Uterus (tissue), 4 donors: ENCODE data around the gene JCHAIN. TPM values are rescaled to one million over a fixed set of nuclear protein-coding genes. Genes with fewer than 3 reads are reported as not detected.

Experiments
- DNase-seq, 2 donors: peaks; one replicate each; pipeline ENCODE4 v3.0.0-alpha.2; 2019 to 2020
- H3K27ac ChIP-seq, 2 donors: fragments of 200-600 bp; sonication (generic); 1 replicate in 1 of 2; 2 replicates in 1 of 2; pipeline ENCODE4 v1.5.1; 2016 to 2018
- H3K27me3 ChIP-seq, 2 donors: fragments of 200-600 bp; sonication (generic); one replicate each; pipeline ENCODE4 v1.5.1; 2018 to 2019; ENCODE audit warnings: control low read depth in 1 of 2
- H3K36me3 ChIP-seq, 2 donors: fragments of 200-600 bp; sonication (generic); one replicate each; pipeline ENCODE4 v1.5.1; 2019; ENCODE audit warnings: control low read depth in 1 of 2
- H3K4me1 ChIP-seq, 2 donors: fragments of 200-600 bp; sonication (generic); one replicate each; pipeline ENCODE4 v1.5.1; 2018 to 2019; ENCODE audit warnings: control low read depth in 1 of 2
- H3K4me3 ChIP-seq, 2 donors: fragments of 200-600 bp; sonication (generic); 1 replicate in 1 of 2; 2 replicates in 1 of 2; pipeline ENCODE4 v1.5.1; 2018 to 2019; ENCODE audit warnings: mild to moderate bottlenecking in 1 of 2
- H3K9me3 ChIP-seq, 2 donors: fragments of 200-600 bp; sonication (generic); one replicate each; pipeline ENCODE4 v1.5.1; 2019; ENCODE audit warnings: control low read depth in 1 of 2
- CTCF ChIP-seq, 4 experiments: fragments of 200-600 bp in 2 of 4; fragments of 450-650 bp in 2 of 4; sonication (generic) in 2 of 4; IDR thresholded peaks; one replicate each; pipeline ENCODE4 v1.5.1; 2016 to 2019; ENCODE audit warnings: antibody characterized with exemption in 4 of 4, mild to moderate bottlenecking in 2 of 4, moderate library complexity in 1 of 4
- POLR2A ChIP-seq, 2 donors: fragments of 450-650 bp; IDR thresholded peaks; one replicate each; pipeline ENCODE4 v1.6.1; 2016; ENCODE audit warnings: antibody characterized with exemption in 2 of 2, mild to moderate bottlenecking in 1 of 2, moderate library complexity in 1 of 2
- intact Hi-C: fragments of 100-400 bp; cut with DNase I; formaldehyde crosslinking; loops from one replicate; pipeline ENCODE4 v1.15.1; 2023; ENCODE audit warnings: low total_unique reads
- total RNA-seq, 4 donors: library from RNA; depleted of rRNA in 3 of 4; stranded (reverse); fragments of >200 nt in 3 of 4; gene quantifications; one replicate each; pipeline versions ENCODE4 v1.1.0 to v1.2.4, GENCODE V29; 2014 to 2023
- donor health status: DM: yes; HTN: yes; CAD: no.

The JCHAIN gene
- total RNA-seq, 4 donors from 2014 or later, result 4.9 to 12.7 (median 6.2) TPM

DNA sequence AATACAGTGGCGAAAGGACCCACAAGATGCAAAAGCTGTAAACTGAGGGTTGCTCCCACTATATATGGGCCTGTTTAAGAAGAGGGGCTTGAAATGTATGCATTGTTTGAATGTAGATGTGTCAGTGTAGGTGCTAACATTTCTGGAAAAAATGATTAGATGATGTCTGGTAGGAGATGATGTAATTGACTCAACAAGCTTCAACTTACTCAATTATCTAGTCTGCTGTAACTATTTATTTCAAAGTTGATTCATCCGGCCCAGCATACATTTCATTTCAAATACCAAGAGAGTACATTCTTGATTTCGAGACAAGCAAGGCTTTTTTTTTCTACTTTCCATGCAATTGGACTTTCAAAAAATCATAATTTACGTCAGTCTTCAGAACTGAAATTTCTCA is 47.0 kb downstream of the JCHAIN start:
- Histone ChIP-seq H3K27ac (no peak overlapping the region), H3K9me3 (no peaks in the 10 kb centered on the region), H3K27me3 (no peaks in the 10 kb centered on the region), H3K4me1 (no peaks in the 10 kb centered on the region), H3K36me3 (no peaks in the 10 kb centered on the region), H3K4me3 (no peak overlapping the region)
- intact Hi-C loops, result no loop called here
- DNase-seq, result no peak
- TF ChIP-seq CTCF (IDR thresholded peaks at IDR 0.05), result no peak
- TF ChIP-seq POLR2A (IDR thresholded peaks at IDR 0.05), result no peak

GRCh38 chr4:70614184-70614555 is 52.1 kb downstream of the JCHAIN start:
- intact Hi-C loops, result no loop called here
- H3K36me3 ChIP-seq, result no peaks in the 10 kb centered on the region
- H3K9me3 ChIP-seq, result no peaks in the 10 kb centered on the region
- DNase-seq, result no peak
- no peak for TF ChIP-seq POLR2A (IDR thresholded peaks at IDR 0.05)
- no peak for TF ChIP-seq CTCF (IDR thresholded peaks at IDR 0.05)
- H3K27me3 ChIP-seq, result no peaks in the 10 kb centered on the region
- no peaks in the 10 kb centered on the region for H3K4me1 ChIP-seq
- no peak overlapping the region for H3K4me3 ChIP-seq
- no peak overlapping the region for H3K27ac ChIP-seq

- intact Hi-C loops, result no loop called here
- Histone ChIP-seq H3K9me3 (no peaks in the 10 kb centered on the region), H3K4me1 (no peaks in the 10 kb centered on the region), H3K4me3 (no peak overlapping the region), H3K36me3 (no peaks in the 10 kb centered on the region), H3K27me3 (no peaks in the 10 kb centered on the region), H3K27ac (no peak overlapping the region)
- TF ChIP-seq POLR2A (IDR thresholded peaks at IDR 0.05) (no peak), CTCF (IDR thresholded peaks at IDR 0.05) (no peak)
- no peak for DNase-seq
Measured at GRCh38 chr4:70613306-70614183, 52.8 kb downstream of the JCHAIN start.

DNA sequence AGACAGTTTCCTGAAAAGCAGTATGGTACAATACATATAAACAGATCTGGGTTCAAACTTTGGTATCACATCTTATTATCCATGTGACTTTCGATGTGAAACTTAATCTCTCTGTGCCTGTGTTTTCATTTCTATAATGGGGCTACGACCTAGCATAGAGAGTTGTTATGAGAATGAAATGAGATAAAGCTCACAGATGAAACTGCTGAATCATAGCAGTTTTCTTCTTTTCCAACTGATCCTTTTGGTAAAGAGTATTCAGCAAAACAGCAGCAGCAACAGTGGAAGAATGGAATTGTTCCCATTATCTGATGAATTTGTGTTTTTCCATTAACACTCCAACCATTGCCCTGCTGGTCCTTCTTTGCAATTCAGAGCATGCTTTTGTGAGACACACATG is 58.0 kb downstream of the JCHAIN start:
- Histone ChIP-seq H3K36me3 (no peaks in the 10 kb centered on the region), H3K27me3 (no peaks in the 10 kb centered on the region), H3K27ac (no peak overlapping the region), H3K4me3 (no peak overlapping the region), H3K9me3 (no peaks in the 10 kb centered on the region), H3K4me1 (no peaks in the 10 kb centered on the region)
- intact Hi-C loops, result no loop called here
- no peak for DNase-seq
- TF ChIP-seq POLR2A (IDR thresholded peaks at IDR 0.05) (no peak), CTCF (IDR thresholded peaks at IDR 0.05) (no peak)

DNA sequence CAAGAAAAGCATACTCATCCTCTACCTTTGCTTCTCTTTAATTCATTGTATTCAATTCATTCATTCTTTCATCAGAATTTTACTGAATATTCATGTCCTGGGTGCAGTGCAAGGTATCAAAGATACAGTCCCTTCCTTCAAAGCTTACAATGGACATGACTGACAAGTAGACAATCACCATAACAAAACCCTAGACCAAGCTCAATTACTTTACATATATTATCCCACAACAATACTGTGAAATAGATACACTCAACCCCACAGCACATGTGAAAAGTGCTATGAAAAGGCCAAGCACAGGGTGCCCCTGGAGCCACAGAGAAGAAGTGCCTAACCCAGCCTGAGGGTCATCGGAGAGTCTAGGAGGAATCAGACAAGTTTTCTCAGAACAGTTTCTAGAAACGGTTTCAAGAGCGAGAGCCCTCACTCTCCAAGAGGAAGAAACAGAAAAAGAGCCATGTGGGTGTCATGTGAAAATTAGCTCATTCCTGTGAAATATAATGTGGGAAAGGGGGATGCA is 58.9 kb downstream of the JCHAIN start:
- Histone ChIP-seq H3K27ac (no peak overlapping the region), H3K27me3 (no peaks in the 10 kb centered on the region), H3K9me3 (no peaks in the 10 kb centered on the region), H3K36me3 (no peaks in the 10 kb centered on the region), H3K4me1 (no peaks in the 10 kb centered on the region), H3K4me3 (no peak overlapping the region)
- no peak for DNase-seq
- no peak for TF ChIP-seq CTCF (IDR thresholded peaks at IDR 0.05)
- TF ChIP-seq POLR2A (IDR thresholded peaks at IDR 0.05), result no peak
- intact Hi-C loops, result no loop called here
